Prostate gland (tissue), 2 donors: ENCODE data around the gene SYNE1. TPM values are rescaled to one million over a fixed set of nuclear protein-coding genes. Genes with fewer than 3 reads are reported as not detected.

ENCODE experiments used
- DNase-seq: peaks from one replicate; pipeline ENCODE4 v3.0.0-alpha.2; 2019; ENCODE audit warnings: low spot score
- H3K27ac ChIP-seq, 2 donors: fragments of 200-600 bp; sonication (generic); 2 replicates each; pipeline ENCODE4 v1.5.1; 2017 to 2019
- H3K27me3 ChIP-seq: fragments of 200-600 bp; sonication (generic); replicated peaks from 2 replicates; pipeline ENCODE4 v1.5.1; 2019; ENCODE audit not compliant: insufficient read depth
- H3K36me3 ChIP-seq, 2 donors: fragments of 200-600 bp; sonication (generic); 1 replicate in 1 of 2; 2 replicates in 1 of 2; pipeline versions ENCODE4 v1.5.1 to v1.8.1; 2017 to 2019
- H3K4me1 ChIP-seq: fragments of 200-600 bp; sonication (generic); replicated peaks from 2 replicates; pipeline ENCODE4 v1.5.1; 2019
- H3K4me3 ChIP-seq, 2 donors: fragments of 200-600 bp; sonication (generic); 2 replicates each; pipeline ENCODE4 v1.5.1; 2017 to 2019
- H3K9me3 ChIP-seq: fragments of 200-600 bp; sonication (generic); 2 replicates; pipeline ENCODE4 v1.5.1; 2017
- POLR2A ChIP-seq: fragments of 450-650 bp; IDR thresholded peaks from one replicate; pipeline ENCODE4 v1.6.1; 2016; ENCODE audit warnings: antibody characterized with exemption, mild to moderate bottlenecking
- POLR2AphosphoS5 ChIP-seq: sonication (generic); formaldehyde crosslinking; IDR thresholded peaks from one replicate; pipeline ENCODE4 v1.6.1; 2017; ENCODE audit warnings: antibody characterized with exemption
- WGBS: methylation state at CpG from one replicate; pipeline ENCODE4 v1.1.5; 2018; 5-methylcytosine and 5-hydroxymethylcytosine counted together
- intact Hi-C: fragments of 100-400 bp; cut with DNase I; formaldehyde crosslinking; loops from one replicate; pipeline ENCODE4 v1.14.2; 2022
- total RNA-seq, 2 donors: library from RNA; depleted of rRNA; stranded (reverse); fragments of >200 nt; gene quantifications; one replicate each; pipeline ENCODE4 v1.1.0, GENCODE V29; 2016
- TF ChIP-seq, protein P1 (sequence below), 4 experiments: fragments of 200-600 bp in 2 of 4; fragments of 450-650 bp in 2 of 4; sonication (generic) in 2 of 4; IDR thresholded peaks; 1 replicate in 3 of 4; 2 replicates in 1 of 4; pipeline ENCODE4 v1.5.1; 2016 to 2019; ENCODE audit warnings: antibody characterized with exemption in 4 of 4, mild to moderate bottlenecking in 2 of 4, moderate library complexity in 2 of 4

Gene SYNE1
- total RNA-seq, 2 donors from 2014 or later = 36.5 to 154 TPM

GRCh38 chr6:152195896-152196295, 441.3 kb downstream of the SYNE1 start:
- TF ChIP-seq POLR2A (no peak), POLR2AphosphoS5 (no peak)
- TF ChIP-seq, protein P1, sequence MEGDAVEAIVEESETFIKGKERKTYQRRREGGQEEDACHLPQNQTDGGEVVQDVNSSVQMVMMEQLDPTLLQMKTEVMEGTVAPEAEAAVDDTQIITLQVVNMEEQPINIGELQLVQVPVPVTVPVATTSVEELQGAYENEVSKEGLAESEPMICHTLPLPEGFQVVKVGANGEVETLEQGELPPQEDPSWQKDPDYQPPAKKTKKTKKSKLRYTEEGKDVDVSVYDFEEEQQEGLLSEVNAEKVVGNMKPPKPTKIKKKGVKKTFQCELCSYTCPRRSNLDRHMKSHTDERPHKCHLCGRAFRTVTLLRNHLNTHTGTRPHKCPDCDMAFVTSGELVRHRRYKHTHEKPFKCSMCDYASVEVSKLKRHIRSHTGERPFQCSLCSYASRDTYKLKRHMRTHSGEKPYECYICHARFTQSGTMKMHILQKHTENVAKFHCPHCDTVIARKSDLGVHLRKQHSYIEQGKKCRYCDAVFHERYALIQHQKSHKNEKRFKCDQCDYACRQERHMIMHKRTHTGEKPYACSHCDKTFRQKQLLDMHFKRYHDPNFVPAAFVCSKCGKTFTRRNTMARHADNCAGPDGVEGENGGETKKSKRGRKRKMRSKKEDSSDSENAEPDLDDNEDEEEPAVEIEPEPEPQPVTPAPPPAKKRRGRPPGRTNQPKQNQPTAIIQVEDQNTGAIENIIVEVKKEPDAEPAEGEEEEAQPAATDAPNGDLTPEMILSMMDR (IDR thresholded peaks at IDR 0.05) = no peak
- intact Hi-C loops = no loop called here
- no peaks in the 10 kb centered on the region for H3K27me3 ChIP-seq
- H3K9me3 ChIP-seq = no peaks in the 10 kb centered on the region
- H3K27ac ChIP-seq = no peak overlapping the region
- H3K4me1 ChIP-seq = no peaks in the 10 kb centered on the region
- 88% methylated on average over 5 of the region's 5 CpGs for WGBS
- H3K36me3 ChIP-seq = peaks cover 0 to 10% of the 10 kb centered on the region in 2 donors
- DNase-seq = no peak
- H3K4me3 ChIP-seq = no peak overlapping the region

DNA sequence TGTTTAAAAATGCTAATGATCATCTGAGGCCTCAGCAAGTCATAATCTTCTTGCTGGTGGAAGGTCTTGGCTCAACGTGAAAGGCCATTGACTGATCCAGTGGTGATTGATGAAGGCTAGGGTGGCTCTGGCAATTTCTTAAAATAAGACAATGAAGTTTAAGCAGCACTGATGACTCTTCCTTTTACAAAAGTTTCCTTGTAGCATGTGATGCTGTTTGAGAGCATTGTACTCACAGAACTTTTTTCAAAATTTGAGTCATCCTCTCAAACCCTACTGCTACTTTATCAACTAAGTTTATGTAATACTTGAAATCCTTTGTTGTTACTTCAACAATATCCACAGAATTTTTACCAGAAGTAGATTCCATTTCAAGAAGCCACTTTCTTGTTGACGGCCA, 447.4 kb downstream of the SYNE1 start:
- H3K36me3 ChIP-seq = no peaks in the 10 kb centered on the region
- intact Hi-C loops = no loop called here
- H3K9me3 ChIP-seq = no peaks in the 10 kb centered on the region
- H3K27ac ChIP-seq = no peak overlapping the region
- H3K4me3 ChIP-seq = no peak overlapping the region
- no peaks in the 10 kb centered on the region for H3K27me3 ChIP-seq
- H3K4me1 ChIP-seq = no peaks in the 10 kb centered on the region
- WGBS = 69% methylated on average over 2 of the region's 2 CpGs
- TF ChIP-seq POLR2A (no peak), POLR2AphosphoS5 (no peak)
- TF ChIP-seq, protein P1 (IDR thresholded peaks at IDR 0.05) = no peak
- DNase-seq = no peak

DNA sequence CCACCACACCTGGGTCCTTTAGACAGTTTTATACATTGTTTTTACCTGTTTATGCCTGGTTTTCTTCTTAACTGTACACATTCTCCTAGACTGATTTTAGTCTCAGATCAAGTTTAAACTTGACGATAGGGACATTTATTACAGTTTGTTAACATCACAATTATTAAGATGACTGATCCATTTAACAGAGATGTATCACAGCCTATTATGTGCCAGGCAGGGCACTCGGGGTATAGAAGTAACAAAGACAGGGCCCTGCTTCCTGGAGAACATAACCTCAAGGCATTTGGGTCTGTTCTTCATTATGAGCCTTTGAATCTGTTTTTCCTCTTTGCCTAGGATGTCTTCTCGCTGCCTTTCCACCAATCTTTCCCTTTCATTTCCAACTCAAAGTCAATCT, 449.2 kb downstream of the SYNE1 start:
- Histone ChIP-seq H3K9me3 (no peaks in the 10 kb centered on the region), H3K27me3 (no peaks in the 10 kb centered on the region), H3K4me1 (no peaks in the 10 kb centered on the region), H3K27ac (no peak overlapping the region), H3K36me3 (no peaks in the 10 kb centered on the region), H3K4me3 (no peak overlapping the region)
- TF ChIP-seq POLR2AphosphoS5 = no peak
- TF ChIP-seq POLR2A = no peak
- TF ChIP-seq, protein P1 (IDR thresholded peaks at IDR 0.05) = no peak
- DNase-seq = no peak
- intact Hi-C loops = no loop called here
- 27% methylated on average over 3 of the region's 3 CpGs for WGBS

- Histone ChIP-seq H3K27ac (no peak overlapping the region), H3K4me1 (no peaks in the 10 kb centered on the region), H3K36me3 (no peaks in the 10 kb centered on the region), H3K4me3 (no peak overlapping the region), H3K27me3 (no peaks in the 10 kb centered on the region), H3K9me3 (no peaks in the 10 kb centered on the region)
- WGBS = 94% methylated on average over 3 of the region's 3 CpGs
- intact Hi-C loops = no loop called here
- DNase-seq = no peak
- TF ChIP-seq, protein P1 (IDR thresholded peaks at IDR 0.05) = no peak
- TF ChIP-seq POLR2AphosphoS5 (no peak), POLR2A (no peak)
These were observed 450.3 kb downstream of the SYNE1 start for GRCh38 chr6:152186840-152187239.

DNA sequence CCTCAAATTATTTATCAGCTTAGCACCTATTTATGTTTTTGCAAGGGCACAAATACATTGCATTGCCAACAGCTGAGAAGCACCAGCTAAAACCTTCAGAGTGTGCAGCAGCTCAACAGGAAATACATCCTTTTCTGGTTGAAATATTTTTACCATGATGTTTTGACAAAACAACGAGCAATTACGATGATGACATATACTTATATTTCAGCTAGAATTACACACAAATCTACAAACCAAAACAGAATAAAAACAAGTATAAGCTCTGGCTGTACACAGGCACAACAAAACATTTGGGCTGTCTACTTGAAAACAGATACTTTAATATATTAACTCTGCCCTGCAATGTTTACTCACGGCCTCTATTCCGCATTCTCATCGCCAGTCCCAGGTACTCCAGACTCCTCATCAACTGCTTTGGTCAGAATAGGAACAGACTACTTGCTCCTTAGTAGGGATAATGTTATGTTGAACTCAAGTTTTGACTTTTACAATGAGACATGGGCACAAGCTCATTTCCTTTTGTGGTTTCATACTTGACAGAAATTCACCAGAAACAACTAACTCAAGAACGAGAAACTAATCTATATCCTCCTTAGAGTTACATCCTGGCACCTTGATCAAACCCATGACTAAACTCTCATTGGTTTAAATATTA, 452.1 kb downstream of the SYNE1 start:
- DNase-seq = no peak
- H3K4me3 ChIP-seq = no peak overlapping the region
- H3K9me3 ChIP-seq = no peaks in the 10 kb centered on the region
- no peak overlapping the region for H3K27ac ChIP-seq
- intact Hi-C loops = no loop called here
- TF ChIP-seq POLR2A (no peak), POLR2AphosphoS5 (no peak)
- TF ChIP-seq, protein P1 (IDR thresholded peaks at IDR 0.05) = no peak
- H3K4me1 ChIP-seq = no peaks in the 10 kb centered on the region
- H3K27me3 ChIP-seq = no peaks in the 10 kb centered on the region
- WGBS = 66% methylated on average over 6 of the region's 6 CpGs
- H3K36me3 ChIP-seq = no peaks in the 10 kb centered on the region
